CD4-positive, alpha-beta memory T cell (primary cell): ENCODE data around the gene NOSIP. TPM values are rescaled to one million over a fixed set of nuclear protein-coding genes. Genes with fewer than 3 reads are reported as not detected.
A peak's percentile ranks its signal among the peaks of the same experiment; 100 is the strongest.

Source experiments
- CTCF ChIA-PET: fragments of 350-600 bp; sonication (Branson Sonifier 250); formaldehyde crosslinking; loops from one replicate; lab custom pipeline; 2021; ENCODE audit warnings: inconsistent platforms; ENCODE audit not compliant: partially characterized antibody; lab: Charles Lee
- POLR2A ChIA-PET: fragments of 350-600 bp; sonication (Branson Sonifier 250); formaldehyde crosslinking; loops from one replicate; lab custom pipeline; 2021; ENCODE audit not compliant: partially characterized antibody; lab: Charles Lee
- DNase-seq, 5 donors: peaks; one replicate each; pipeline versions ENCODE4 v3.0.0 to v3.0.0-alpha.2; 2020 to 2022; ENCODE audit warnings: mixed read lengths in 1 of 5
- H3K27ac ChIP-seq: one replicate; pipeline ENCODE4 v1.7.0; 2013; ENCODE audit warnings: low read depth, low read length
- H3K27me3 ChIP-seq: 2 replicates; pipeline ENCODE4 v1.7.0; 2013; ENCODE audit warnings: mild to moderate bottlenecking, low read length, moderate library complexity; ENCODE audit not compliant: insufficient read depth
- H3K36me3 ChIP-seq: 2 replicates; pipeline ENCODE4 v1.7.0; 2013; ENCODE audit warnings: mild to moderate bottlenecking, low read length, moderate library complexity; ENCODE audit not compliant: insufficient read depth
- H3K4me1 ChIP-seq: 2 replicates; pipeline ENCODE4 v1.7.0; 2013; ENCODE audit warnings: mild to moderate bottlenecking, low read length, moderate library complexity; ENCODE audit not compliant: insufficient read depth
- H3K4me3 ChIP-seq, 2 donors: one replicate each; pipeline ENCODE4 v1.7.0; 2013; ENCODE audit warnings: low read length in 2 of 2, mild to moderate bottlenecking in 1 of 2
- H3K9me3 ChIP-seq, 2 donors: one replicate each; pipeline ENCODE4 v1.7.0; 2013; ENCODE audit warnings: low read length in 2 of 2, control low read depth in 1 of 2; ENCODE audit not compliant: control insufficient read depth in 1 of 2
- H3K27ac Mint-ChIP-seq, 7 donors: one replicate each; pipeline ENCODE4 v1.8.0; 2020 to 2021; ENCODE audit warnings: mixed read lengths in 7 of 7, mild to moderate bottlenecking in 6 of 7, inconsistent platforms in 3 of 7, moderate library complexity in 3 of 7
- H3K27me3 Mint-ChIP-seq, 2 donors: one replicate each; pipeline ENCODE4 v1.8.0; 2020 to 2021; ENCODE audit warnings: mixed read lengths in 2 of 2
- H3K36me3 Mint-ChIP-seq, 2 donors: one replicate each; pipeline ENCODE4 v1.8.0; 2020 to 2021; ENCODE audit warnings: mixed read lengths in 2 of 2, inconsistent platforms in 1 of 2, mild to moderate bottlenecking in 1 of 2
- H3K4me1 Mint-ChIP-seq, 4 donors: one replicate each; pipeline ENCODE4 v1.8.0; 2020 to 2021; ENCODE audit warnings: mixed read lengths in 4 of 4, mild to moderate bottlenecking in 1 of 4
- H3K4me3 Mint-ChIP-seq, 8 donors: one replicate each; pipeline ENCODE4 v1.8.0; 2020 to 2021; ENCODE audit warnings: mixed read lengths in 8 of 8, mild to moderate bottlenecking in 7 of 8, moderate library complexity in 6 of 8, inconsistent platforms in 3 of 8
- H3K9me3 Mint-ChIP-seq, 8 donors: one replicate each; pipeline ENCODE4 v1.8.0; 2020 to 2021; ENCODE audit warnings: mixed read lengths in 8 of 8, mild to moderate bottlenecking in 5 of 8, inconsistent platforms in 3 of 8, moderate library complexity in 1 of 8
- intact Hi-C: fragments of 100-400 bp; cut with micrococcal nuclease; formaldehyde crosslinking; loops from one replicate; pipeline ENCODE4 v1.15.1; 2023
- polyA plus RNA-seq, 2 donors: library from polyadenylated mRNA; unstranded; fragments of 300-500 nt; fragmentation: Illumina TruSeq; gene quantifications; one replicate each; pipeline ENCODE4 v1.2.3, GENCODE V29; 2021
- total RNA-seq, 2 experiments: library from RNA; stranded (reverse); gene quantifications; one replicate each; pipeline ENCODE4 v1.2.3, GENCODE V29; 2021

The NOSIP gene
- total and polyA plus RNA-seq, 4 experiments from 2014 or later = 177 to 674 (median 421) TPM

DNA sequence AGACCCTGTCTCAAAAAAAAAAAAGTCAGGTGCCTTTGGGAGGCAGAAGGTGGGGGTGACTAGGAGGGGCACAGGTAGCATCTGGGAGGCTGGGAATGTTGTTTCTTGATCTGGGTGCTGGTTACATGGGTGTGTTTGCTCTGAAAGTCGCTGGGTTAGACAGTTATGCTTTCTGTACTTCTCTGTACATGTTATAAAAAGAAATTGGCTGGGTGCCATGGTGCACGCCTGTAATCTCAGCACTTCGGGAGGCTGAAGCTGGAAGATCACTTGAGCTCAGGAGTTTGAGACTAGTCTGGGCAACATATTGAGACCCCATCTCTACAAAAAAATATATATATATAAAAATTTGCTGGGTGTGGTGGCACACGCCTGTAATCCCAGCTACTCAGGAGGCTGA lies 15.1 kb downstream of the NOSIP start:
- Histone ChIP-seq H3K27ac (peak overlapping the region; percentile 58), H3K4me1 (peaks cover 98% of the 10 kb centered on the region), H3K36me3 (no peaks in the 10 kb centered on the region), H3K27me3 (no peaks in the 10 kb centered on the region), H3K4me3 (no peak overlapping the region), H3K9me3 (no peaks in the 10 kb centered on the region)
- Mint-ChIP-seq H3K4me1 (peaks cover 54 to 89% (median 73%) of the 10 kb centered on the region in 4 donors), H3K27me3 (no peaks in the 10 kb centered on the region), H3K9me3 (peaks cover 0 to 2% (median 0%) of the 10 kb centered on the region in 8 donors), H3K27ac (peak overlapping the region; percentile 91 to 98 (median 93)), H3K36me3 (peaks cover 9 to 17% of the 10 kb centered on the region in 2 donors), H3K4me3 (peak overlapping the region in 7 of 8 donors; percentile 59 to 79 (median 68))
- intact Hi-C loops = no loop called here
- peak in 2 of 5 donors; percentile 41 to 43 for DNase-seq
- ChIA-PET CTCF (interaction anchor here (0.9 to 11.5 kb wide), 5 partner anchors 12 to 106 kb away, joined by 3 to 179 read pairs (median 10); partner anchors contain the start of gene FLT3LG), POLR2A (interaction anchor here (1.3 to 17.3 kb wide), 5 partner anchors 12 to 111 kb away, joined by 4 to 629 read pairs (median 5); partner anchors contain the start of gene PRMT1)

DNA sequence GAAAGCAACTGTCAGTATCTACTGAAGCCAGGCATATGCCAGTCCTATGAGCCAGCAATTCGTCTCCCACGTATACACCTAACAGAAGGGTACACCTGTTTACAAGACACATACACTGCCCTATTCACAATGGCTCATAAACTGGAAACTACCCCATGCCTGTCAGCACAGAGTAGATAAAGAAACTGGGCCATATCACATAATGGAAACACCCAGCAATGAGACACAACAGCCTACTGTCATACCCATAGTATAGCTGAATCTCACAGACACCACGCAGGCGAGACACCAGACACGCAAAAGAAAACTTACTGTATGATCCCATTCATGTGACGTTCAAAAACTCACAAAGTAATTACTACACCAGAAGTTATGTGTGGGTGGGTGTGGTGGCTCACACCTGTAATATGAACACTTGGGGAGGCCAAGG lies 15.7 kb downstream of the NOSIP start:
- peak overlapping the region in 1 of 2 donors; percentile 25 for H3K4me3 ChIP-seq

DNA sequence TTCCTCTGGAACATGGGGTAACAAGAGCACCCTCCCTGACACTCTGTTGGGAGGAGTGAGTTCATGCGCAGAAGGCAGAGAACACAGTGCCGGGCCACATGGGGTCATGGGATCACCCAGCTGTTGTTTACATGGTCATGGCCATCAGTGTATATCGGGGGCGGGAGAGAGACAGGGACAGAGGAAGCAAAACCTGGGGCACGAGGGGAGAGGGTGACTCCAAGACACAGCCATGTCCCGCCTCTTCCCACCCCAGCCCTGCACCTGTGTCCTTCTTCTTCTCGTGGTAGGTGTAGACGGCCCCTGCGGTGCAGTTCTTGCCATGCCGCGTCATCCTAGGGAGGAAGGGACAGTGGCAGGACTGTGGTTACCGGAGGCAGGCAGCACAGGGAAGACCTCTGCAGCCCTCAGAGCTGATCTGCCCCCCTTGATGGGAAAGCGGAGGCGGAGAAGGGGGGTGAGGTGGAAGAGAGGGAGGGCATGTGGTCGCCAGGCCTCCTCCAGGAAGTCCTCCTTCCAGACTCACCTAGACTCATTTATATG lies 19.9 kb downstream of the NOSIP start:
- H3K9me3 Mint-ChIP-seq = no peaks in the 10 kb centered on the region
- intact Hi-C loops = loop anchor here (1.0 kb wide), 1 partner anchor 8 kb away; no protein-coding TSS in a partner anchor
- no peaks in the 10 kb centered on the region for H3K27me3 ChIP-seq
- POLR2A ChIA-PET = interaction anchor here (0.9 to 17.3 kb wide), 15 partner anchors 4 to 595 kb away, joined by 3 to 629 read pairs (median 3); partner anchors contain the start of genes BCL2L12, FTL, FUZ and IRF3
- H3K27ac Mint-ChIP-seq = peak overlapping the region; percentile 89 to 99 (median 97)
- peaks cover 98% of the 10 kb centered on the region for H3K4me1 ChIP-seq
- no peaks in the 10 kb centered on the region for H3K27me3 Mint-ChIP-seq
- H3K4me1 Mint-ChIP-seq = peaks cover 52 to 90% (median 67%) of the 10 kb centered on the region in 4 donors
- peak; percentile 48 to 76 (median 51) for DNase-seq
- H3K4me3 ChIP-seq = peak overlapping the region; percentile 59 to 92
- H3K9me3 ChIP-seq = no peaks in the 10 kb centered on the region
- peaks cover 42 to 44% of the 10 kb centered on the region in 2 donors for H3K36me3 Mint-ChIP-seq
- peak overlapping the region; percentile 91 to 98 (median 95) for H3K4me3 Mint-ChIP-seq
- H3K36me3 ChIP-seq = peaks cover 34% of the 10 kb centered on the region
- CTCF ChIA-PET = interaction anchor here (0.8 to 11.5 kb wide), 9 partner anchors 9 to 68 kb away, joined by 3 to 179 read pairs (median 6); no protein-coding TSS in a partner anchor
- peak overlapping the region; percentile 73 for H3K27ac ChIP-seq

More for the DNA sequence above, 15.7 kb downstream of the NOSIP start:
- Mint-ChIP-seq H3K9me3 (peaks cover 0 to 1% (median 0%) of the 10 kb centered on the region in 8 donors), H3K27me3 (no peaks in the 10 kb centered on the region), H3K27ac (peak overlapping the region; percentile 91 to 98 (median 93)), H3K4me1 (peaks cover 55 to 89% (median 73%) of the 10 kb centered on the region in 4 donors), H3K4me3 (peak overlapping the region; percentile 42 to 79 (median 68)), H3K36me3 (peaks cover 12 to 23% of the 10 kb centered on the region in 2 donors)
- no peaks in the 10 kb centered on the region for H3K27me3 ChIP-seq
- H3K27ac ChIP-seq = peak overlapping the region; percentile 58
- peaks cover 98% of the 10 kb centered on the region for H3K4me1 ChIP-seq
- peak in 4 of 5 donors; percentile 44 to 85 (median 55) for DNase-seq
- POLR2A ChIA-PET = interaction anchor here (1.0 to 17.3 kb wide), 7 partner anchors 11 to 112 kb away, joined by 3 to 629 read pairs (median 4); partner anchors contain the start of genes PRMT1 and SCAF1
- no peaks in the 10 kb centered on the region for H3K9me3 ChIP-seq
- CTCF ChIA-PET = interaction anchor here (2.6 to 11.5 kb wide), 3 partner anchors 11 to 107 kb away, joined by 10 to 179 read pairs (median 40); no protein-coding TSS in a partner anchor
- peaks cover 2% of the 10 kb centered on the region for H3K36me3 ChIP-seq
- intact Hi-C loops = no loop called here

DNA sequence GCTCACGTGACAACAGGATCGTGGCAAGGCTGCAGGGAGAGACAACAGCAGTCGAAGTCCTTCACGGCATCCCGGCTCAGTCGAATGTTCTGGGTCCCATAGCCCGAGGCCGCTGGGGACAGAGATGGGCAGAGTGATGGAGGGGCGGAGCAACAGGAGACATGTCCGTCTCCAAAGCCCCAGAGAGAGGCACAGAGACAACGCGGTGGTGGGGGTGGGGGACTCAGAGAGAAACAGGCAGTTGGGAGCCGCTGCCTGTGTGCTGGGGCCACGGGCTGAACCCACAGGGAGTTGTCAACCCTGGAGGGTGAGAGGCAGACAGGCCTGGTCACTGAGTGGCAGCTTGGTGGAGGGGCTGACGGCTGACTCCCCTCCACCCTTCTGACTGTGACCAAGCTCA lies 20.4 kb downstream of the NOSIP start:
- intact Hi-C loops = loop anchor here (1.0 kb wide), 1 partner anchor 8 kb away; no protein-coding TSS in a partner anchor
- ChIA-PET POLR2A (interaction anchor here (1.0 to 17.3 kb wide), 11 partner anchors 4 to 595 kb away, joined by 3 to 629 read pairs (median 3); partner anchors contain the start of genes BCL2L12, FTL, FUZ and IRF3), CTCF (interaction anchor here (1.8 to 11.5 kb wide), 4 partner anchors 10 to 57 kb away, joined by 9 to 179 read pairs (median 64); no protein-coding TSS in a partner anchor)
- Histone ChIP-seq H3K4me3 (peak overlapping the region; percentile 59 to 92), H3K27ac (peak overlapping the region; percentile 73), H3K4me1 (peaks cover 98% of the 10 kb centered on the region), H3K27me3 (no peaks in the 10 kb centered on the region), H3K9me3 (no peaks in the 10 kb centered on the region), H3K36me3 (peaks cover 38% of the 10 kb centered on the region)
- no peaks in the 10 kb centered on the region for H3K27me3 Mint-ChIP-seq
- H3K27ac Mint-ChIP-seq = peak overlapping the region; percentile 89 to 99 (median 97)
- H3K9me3 Mint-ChIP-seq = peaks cover 0 to under 1% (median 0%) of the 10 kb centered on the region in 8 donors
- peak overlapping the region; percentile 91 to 98 (median 95) for H3K4me3 Mint-ChIP-seq
- H3K4me1 Mint-ChIP-seq = peaks cover 50 to 90% (median 66%) of the 10 kb centered on the region in 4 donors
- DNase-seq = no peak
- peaks cover 42 to 47% of the 10 kb centered on the region in 2 donors for H3K36me3 Mint-ChIP-seq

DNA sequence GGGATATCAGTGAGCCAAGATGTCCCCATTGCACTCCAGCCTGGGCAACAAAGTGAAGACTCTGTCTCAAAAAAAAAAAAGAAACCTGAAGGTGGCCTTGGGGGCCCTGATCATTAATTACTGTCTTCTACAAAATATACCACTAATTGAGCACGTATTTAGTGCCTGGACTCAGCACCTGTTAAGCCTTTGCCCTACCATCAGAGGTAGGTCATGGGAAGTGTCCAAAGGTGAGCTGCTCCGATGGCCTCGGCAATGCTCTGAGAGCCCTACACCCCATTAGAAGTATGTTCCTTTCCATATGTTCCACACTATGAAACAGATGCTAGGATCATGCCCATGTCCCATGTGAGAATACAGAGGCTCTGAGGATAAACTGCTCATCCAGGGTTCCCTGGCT lies 20.9 kb downstream of the NOSIP start:
- H3K27me3 ChIP-seq = no peaks in the 10 kb centered on the region
- CTCF ChIA-PET = interaction anchor here (1.0 to 11.5 kb wide), 7 partner anchors 8 to 113 kb away, joined by 3 to 179 read pairs (median 9); no protein-coding TSS in a partner anchor
- Mint-ChIP-seq H3K36me3 (peaks cover 43 to 51% of the 10 kb centered on the region in 2 donors), H3K27me3 (no peaks in the 10 kb centered on the region), H3K4me3 (peak overlapping the region; percentile 91 to 98 (median 95)), H3K9me3 (peaks cover 0 to 3% (median 0%) of the 10 kb centered on the region in 8 donors), H3K4me1 (peaks cover 49 to 90% (median 66%) of the 10 kb centered on the region in 4 donors), H3K27ac (peak overlapping the region; percentile 89 to 99 (median 97))
- no peaks in the 10 kb centered on the region for H3K9me3 ChIP-seq
- peaks cover 41% of the 10 kb centered on the region for H3K36me3 ChIP-seq
- peak overlapping the region; percentile 59 to 92 for H3K4me3 ChIP-seq
- intact Hi-C loops = no loop called here
- H3K4me1 ChIP-seq = peaks cover 98% of the 10 kb centered on the region
- peak overlapping the region; percentile 73 for H3K27ac ChIP-seq
- POLR2A ChIA-PET = interaction anchor here (1.0 to 17.3 kb wide), 12 partner anchors 5 to 594 kb away, joined by 3 to 629 read pairs (median 4); partner anchors contain the start of genes FTL, NOSIP, PIH1D1 and RPL13A
- no peak for DNase-seq

DNA sequence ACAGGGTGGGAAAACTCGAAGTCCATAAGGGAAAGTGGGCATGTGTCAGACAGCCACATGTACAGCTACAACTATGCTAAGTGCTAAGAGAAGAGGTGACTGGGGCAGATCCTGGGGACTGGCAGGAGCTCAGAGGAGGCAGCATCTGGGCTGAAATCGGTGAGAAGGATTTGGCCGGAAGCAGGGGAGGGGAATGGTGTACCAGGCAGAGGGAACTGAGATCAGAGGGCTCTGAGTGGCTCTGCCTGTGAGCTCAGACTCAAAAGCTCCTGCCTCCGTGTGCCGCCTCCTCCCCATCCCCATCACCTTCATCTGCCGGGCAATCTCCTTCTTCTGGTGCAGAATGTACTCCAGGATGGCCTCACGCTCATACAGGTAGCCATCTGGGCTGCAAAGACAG lies 21.8 kb downstream of the NOSIP start:
- no peaks in the 10 kb centered on the region for H3K27me3 Mint-ChIP-seq
- H3K4me1 ChIP-seq = peaks cover 98% of the 10 kb centered on the region
- intact Hi-C loops = no loop called here
- peaks cover 47 to 53% of the 10 kb centered on the region in 2 donors for H3K36me3 Mint-ChIP-seq
- peak in 4 of 5 donors; percentile 31 to 66 (median 38) for DNase-seq
- peak overlapping the region; percentile 73 for H3K27ac ChIP-seq
- peak overlapping the region; percentile 89 to 99 (median 97) for H3K27ac Mint-ChIP-seq
- H3K36me3 ChIP-seq = peaks cover 41% of the 10 kb centered on the region
- CTCF ChIA-PET = interaction anchor here (0.8 to 11.5 kb wide), 9 partner anchors 9 to 114 kb away, joined by 3 to 179 read pairs (median 4); partner anchors contain the start of gene NOSIP
- H3K9me3 Mint-ChIP-seq = peaks cover 0 to 3% (median 0%) of the 10 kb centered on the region in 8 donors
- H3K4me3 Mint-ChIP-seq = peak overlapping the region; percentile 91 to 98 (median 95)
- no peaks in the 10 kb centered on the region for H3K27me3 ChIP-seq
- peak overlapping the region; percentile 59 to 92 for H3K4me3 ChIP-seq
- H3K4me1 Mint-ChIP-seq = peaks cover 50 to 90% (median 66%) of the 10 kb centered on the region in 4 donors
- no peaks in the 10 kb centered on the region for H3K9me3 ChIP-seq
- POLR2A ChIA-PET = interaction anchor here (1.1 to 17.3 kb wide), 12 partner anchors 5 to 149 kb away, joined by 3 to 629 read pairs (median 6); partner anchors contain the start of genes NOSIP, PIH1D1, RPL13A and RRAS
